CD4-positive, alpha-beta T cell (primary cell): ENCODE results near the gene BCAR1. TPM values are rescaled to one million over a fixed set of nuclear protein-coding genes. Genes with fewer than 3 reads are reported as not detected.

ENCODE experiments used
- ATAC-seq: fragments of 200-7000 bp; cut with Tn5 transposase; one replicate; pipeline ENCODE4 v1.10.0; 2022; ENCODE audit warnings: mild to moderate bottlenecking; ENCODE audit not compliant: poor library complexity
- CTCF ChIA-PET: fragments of 350-600 bp; sonication (Branson Sonifier 250); formaldehyde crosslinking; loops from one replicate; lab custom pipeline; 2021; ENCODE audit warnings: antibody characterized with exemption, inconsistent platforms; lab: Charles Lee
- POLR2A ChIA-PET: fragments of 350-600 bp; sonication (Branson Sonifier 250); formaldehyde crosslinking; loops from one replicate; lab custom pipeline; 2021; ENCODE audit warnings: antibody characterized with exemption, inconsistent platforms; lab: Charles Lee
- DNase-seq, 14 experiments: peaks; one replicate each; pipeline ENCODE4 v3.0.0-alpha.2; 2013 to 2020; ENCODE audit warnings: mixed read lengths in 2 of 14
- H3K27ac ChIP-seq, 2 donors: one replicate each; pipeline versions ENCODE4 v1.5.1 to v1.7.0; 2013; ENCODE audit warnings: low read length in 2 of 2, low read depth in 1 of 2, mild to moderate bottlenecking in 1 of 2
- H3K27me3 ChIP-seq, 2 experiments: 1 replicate in 1 of 2; 2 replicates in 1 of 2; pipeline versions ENCODE4 v1.6.1 to v1.7.0; 2013; ENCODE audit warnings: low read length in 2 of 2, control low read depth in 1 of 2, mild to moderate bottlenecking in 1 of 2, moderate library complexity in 1 of 2; ENCODE audit not compliant: insufficient read depth in 2 of 2, control insufficient read depth in 1 of 2
- H3K36me3 ChIP-seq: one replicate; pipeline ENCODE4 v1.6.1; 2013; ENCODE audit warnings: low read length, control low read depth; ENCODE audit not compliant: insufficient read depth
- H3K4me1 ChIP-seq: one replicate; pipeline ENCODE4 v1.6.1; 2013; ENCODE audit warnings: low read length, control low read depth; ENCODE audit not compliant: insufficient read depth
- H3K4me3 ChIP-seq: one replicate; pipeline ENCODE4 v1.5.1; 2013; ENCODE audit warnings: mild to moderate bottlenecking, low read length, moderate library complexity
- H3K9me3 ChIP-seq, 2 experiments: 1 replicate in 1 of 2; 2 replicates in 1 of 2; pipeline versions ENCODE4 v1.6.1 to v1.7.0; 2013; ENCODE audit warnings: low read length in 2 of 2, mild to moderate bottlenecking in 2 of 2, control low read depth in 1 of 2, moderate library complexity in 1 of 2; ENCODE audit not compliant: control insufficient read depth in 1 of 2, insufficient read depth in 1 of 2
- H3K27ac Mint-ChIP-seq: one replicate; pipeline ENCODE4 v1.8.0; 2020; ENCODE audit warnings: mixed read lengths
- H3K27me3 Mint-ChIP-seq: one replicate; pipeline ENCODE4 v1.8.0; 2021; ENCODE audit warnings: mixed read lengths
- H3K36me3 Mint-ChIP-seq: one replicate; pipeline ENCODE4 v1.8.0; 2021; ENCODE audit warnings: low read depth, mixed read lengths
- H3K4me1 Mint-ChIP-seq: one replicate; pipeline ENCODE4 v1.8.0; 2021; ENCODE audit warnings: low read depth, mixed read lengths
- H3K4me3 Mint-ChIP-seq: one replicate; pipeline ENCODE4 v1.8.0; 2020; ENCODE audit warnings: mild to moderate bottlenecking, mixed read lengths
- H3K9me3 Mint-ChIP-seq: one replicate; pipeline ENCODE4 v1.8.0; 2020; ENCODE audit warnings: mixed read lengths
- intact Hi-C, 2 experiments: fragments of 100-400 bp; cut with DNase I in 1 of 2; cut with micrococcal nuclease in 1 of 2; formaldehyde crosslinking; loops; one replicate each; pipeline versions ENCODE4 v1.15.1 to v1.9.0; 2023 to 2025; cut with DNase I, micrococcal nuclease
- total RNA-seq, 174 experiments: library from RNA in 2 of 174; stranded (reverse) in 2 of 174; gene quantifications; one replicate each; pipeline ENCODE4 v1.2.3 and lab custom pipeline; 2021 to 2026
- TF ChIP-seq, protein P1 (sequence below): fragments of 200-600 bp; IDR thresholded peaks from one replicate; pipeline ENCODE4 v1.8.0; 2022; ENCODE audit warnings: antibody characterized with exemption, mild to moderate bottlenecking

BCAR1 gene
- total RNA-seq, 2 experiments from 2014 or later = 0.08 to 0.17 TPM

DNA sequence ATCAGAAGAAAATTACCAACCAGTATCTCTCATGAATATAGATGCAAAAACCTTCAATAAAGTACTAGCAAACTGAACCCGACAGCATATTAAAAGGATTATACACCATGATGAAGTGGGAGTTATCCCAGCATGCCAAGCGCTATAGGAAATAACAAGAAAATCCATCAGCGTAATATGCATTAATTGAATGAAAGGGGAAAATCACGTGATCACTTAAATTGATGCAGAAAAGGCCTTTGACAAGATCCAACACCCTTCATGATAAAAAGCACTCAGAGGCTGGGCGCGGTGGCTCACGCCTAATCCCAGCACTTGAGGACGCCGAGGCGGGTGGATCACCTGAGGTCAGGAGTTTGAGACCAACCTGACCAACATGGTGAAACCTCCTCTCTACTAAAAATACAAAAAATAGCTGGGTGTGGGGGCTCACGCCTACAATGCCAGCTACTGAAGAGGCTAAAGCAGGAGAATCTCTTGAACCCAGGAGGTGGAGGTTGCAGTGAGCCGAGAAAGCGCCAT is 49.3 kb downstream of the BCAR1 start:
- Mint-ChIP-seq H3K27ac (peak overlapping the region; percentile 77), H3K4me1 (peaks cover 33% of the 10 kb centered on the region), H3K9me3 (no peaks in the 10 kb centered on the region), H3K4me3 (no peak overlapping the region), H3K27me3 (peaks cover 19% of the 10 kb centered on the region), H3K36me3 (no peaks in the 10 kb centered on the region)
- Histone ChIP-seq H3K4me1 (peaks cover 15% of the 10 kb centered on the region), H3K9me3 (no peaks in the 10 kb centered on the region), H3K4me3 (no peak overlapping the region), H3K27me3 (peaks cover 3 to 4% of the 10 kb centered on the region in 2 experiments), H3K36me3 (no peaks in the 10 kb centered on the region), H3K27ac (no peak overlapping the region)
- intact Hi-C loops = loop anchor here in 1 of 2 experiments (2.0 kb wide), 1 partner anchor 21 kb away; no protein-coding TSS in a partner anchor
- ChIA-PET CTCF (no interaction called here), POLR2A (interaction anchor here (0.6 kb wide), 1 partner anchor 43 kb away, joined by 5 read pairs; no protein-coding TSS in a partner anchor)
- DNase-seq = no peak
- no peak for ATAC-seq
- TF ChIP-seq, protein P1, sequence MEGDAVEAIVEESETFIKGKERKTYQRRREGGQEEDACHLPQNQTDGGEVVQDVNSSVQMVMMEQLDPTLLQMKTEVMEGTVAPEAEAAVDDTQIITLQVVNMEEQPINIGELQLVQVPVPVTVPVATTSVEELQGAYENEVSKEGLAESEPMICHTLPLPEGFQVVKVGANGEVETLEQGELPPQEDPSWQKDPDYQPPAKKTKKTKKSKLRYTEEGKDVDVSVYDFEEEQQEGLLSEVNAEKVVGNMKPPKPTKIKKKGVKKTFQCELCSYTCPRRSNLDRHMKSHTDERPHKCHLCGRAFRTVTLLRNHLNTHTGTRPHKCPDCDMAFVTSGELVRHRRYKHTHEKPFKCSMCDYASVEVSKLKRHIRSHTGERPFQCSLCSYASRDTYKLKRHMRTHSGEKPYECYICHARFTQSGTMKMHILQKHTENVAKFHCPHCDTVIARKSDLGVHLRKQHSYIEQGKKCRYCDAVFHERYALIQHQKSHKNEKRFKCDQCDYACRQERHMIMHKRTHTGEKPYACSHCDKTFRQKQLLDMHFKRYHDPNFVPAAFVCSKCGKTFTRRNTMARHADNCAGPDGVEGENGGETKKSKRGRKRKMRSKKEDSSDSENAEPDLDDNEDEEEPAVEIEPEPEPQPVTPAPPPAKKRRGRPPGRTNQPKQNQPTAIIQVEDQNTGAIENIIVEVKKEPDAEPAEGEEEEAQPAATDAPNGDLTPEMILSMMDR = no peak

- Histone ChIP-seq H3K9me3 (peaks cover 0 to 3% of the 10 kb centered on the region in 2 experiments), H3K4me1 (peaks cover 15% of the 10 kb centered on the region), H3K36me3 (no peaks in the 10 kb centered on the region), H3K4me3 (no peak overlapping the region), H3K27ac (no peak overlapping the region), H3K27me3 (peaks cover 3 to 4% of the 10 kb centered on the region in 2 experiments)
- POLR2A ChIA-PET = interaction anchor here (2.2 kb wide), 1 partner anchor 187 kb away, joined by 11 read pairs; no protein-coding TSS in a partner anchor
- CTCF ChIA-PET = interaction anchor here (0.7 to 1.9 kb wide), 3 partner anchors 18 to 187 kb away, joined by 3 to 11 read pairs (median 3); no protein-coding TSS in a partner anchor
- no peaks in the 10 kb centered on the region for H3K36me3 Mint-ChIP-seq
- DNase-seq = peak in 1 of 14 experiments; percentile 17
- peaks cover 24% of the 10 kb centered on the region for H3K27me3 Mint-ChIP-seq
- TF ChIP-seq, protein P1 = no peak
- no peak overlapping the region for H3K4me3 Mint-ChIP-seq
- ATAC-seq = no peak
- intact Hi-C loops = loop anchor here (2.0 to 10.0 kb wide), 5 partner anchors 34 to 1977 kb away; partner anchors contain the start of gene TMEM170A (in 1 of the 2)
- H3K9me3 Mint-ChIP-seq = no peaks in the 10 kb centered on the region
- H3K4me1 Mint-ChIP-seq = peaks cover 33% of the 10 kb centered on the region
- no peak overlapping the region for H3K27ac Mint-ChIP-seq
Measured at GRCh38 chr16:75198135-75198600, 53.3 kb downstream of the BCAR1 start.

- H3K4me3 ChIP-seq = no peak overlapping the region
- TF ChIP-seq, protein P1 = no peak
- CTCF ChIA-PET = interaction anchor here (0.7 to 1.1 kb wide), 2 partner anchors 36 to 566 kb away, joined by 3 to 4 read pairs; no protein-coding TSS in a partner anchor
- no peaks in the 10 kb centered on the region for H3K36me3 ChIP-seq
- H3K4me1 ChIP-seq = peaks cover 15% of the 10 kb centered on the region
- Mint-ChIP-seq H3K27ac (no peak overlapping the region), H3K9me3 (no peaks in the 10 kb centered on the region), H3K27me3 (peaks cover 24% of the 10 kb centered on the region), H3K36me3 (no peaks in the 10 kb centered on the region), H3K4me1 (peaks cover 30% of the 10 kb centered on the region), H3K4me3 (no peak overlapping the region)
- DNase-seq (peak in 1 of 14 experiments; percentile 29), ATAC-seq (no peak)
- intact Hi-C loops = loop anchor here (2.0 to 10.0 kb wide), 5 partner anchors 35 to 1977 kb away; partner anchors contain the start of gene TMEM170A (in 1 of the 2)
- H3K9me3 ChIP-seq = peaks cover 0 to 3% of the 10 kb centered on the region in 2 experiments
- no peak overlapping the region for H3K27ac ChIP-seq
- POLR2A ChIA-PET = interaction anchor here (2.2 kb wide), 1 partner anchor 188 kb away, joined by 11 read pairs; no protein-coding TSS in a partner anchor
- H3K27me3 ChIP-seq = peaks cover 3 to 4% of the 10 kb centered on the region in 2 experiments
Measured at GRCh38 chr16:75197522-75198134, 53.8 kb downstream of the BCAR1 start.
